Right renal pelvis (tissue), 4 donors: ENCODE measurements around the gene DOCK9. TPM values are rescaled to one million over a fixed set of nuclear protein-coding genes. Genes with fewer than 3 reads are reported as not detected.

Experiments
- DNase-seq, 4 donors: peaks; one replicate each; pipeline ENCODE4 v3.0.0-alpha.2; 2013; ENCODE audit warnings: low read depth in 4 of 4, low spot score in 3 of 4, missing footprints in 1 of 4
- polyA plus RNA-seq, 4 donors: library from polyadenylated mRNA; unstranded; fragments of 120-200 nt; gene quantifications; one replicate each; pipeline ENCODE4 v1.2.1, GENCODE V29; 2013; ENCODE audit not compliant: insufficient read length in 4 of 4

Gene DOCK9
- polyA plus RNA-seq, 4 donors, result 55.2 to 70.2 (median 66.7) TPM

GRCh38 chr13:98781470-98781869, 196.4 kb downstream of the DOCK9 start:
- DNase-seq, result no peak

GRCh38 chr13:98781045-98781444, 196.8 kb downstream of the DOCK9 start:
- DNase-seq, result no peak

- DNase-seq, result no peak
Observed at GRCh38 chr13:98780451-98780850, 197.4 kb downstream of the DOCK9 start.

DNA sequence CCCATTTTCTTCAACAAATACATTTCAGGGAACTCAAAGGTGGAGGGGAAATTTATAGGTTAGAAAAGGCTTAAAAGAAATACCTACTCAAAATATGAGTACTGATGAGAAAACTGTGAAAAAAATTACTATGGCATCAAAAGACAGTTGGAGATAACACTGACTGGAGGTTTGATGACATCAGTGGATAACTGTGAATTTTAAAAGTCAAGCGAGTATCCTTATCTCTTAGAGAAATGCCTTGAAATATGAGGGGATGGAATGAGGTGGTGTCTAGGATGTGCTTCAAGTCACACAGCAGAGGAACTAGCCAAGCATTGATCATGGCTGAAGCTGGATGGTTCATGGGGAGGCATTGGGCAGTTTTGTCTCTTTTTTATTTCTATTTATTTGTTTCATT, 198.2 kb downstream of the DOCK9 start:
- no peak for DNase-seq

DNA sequence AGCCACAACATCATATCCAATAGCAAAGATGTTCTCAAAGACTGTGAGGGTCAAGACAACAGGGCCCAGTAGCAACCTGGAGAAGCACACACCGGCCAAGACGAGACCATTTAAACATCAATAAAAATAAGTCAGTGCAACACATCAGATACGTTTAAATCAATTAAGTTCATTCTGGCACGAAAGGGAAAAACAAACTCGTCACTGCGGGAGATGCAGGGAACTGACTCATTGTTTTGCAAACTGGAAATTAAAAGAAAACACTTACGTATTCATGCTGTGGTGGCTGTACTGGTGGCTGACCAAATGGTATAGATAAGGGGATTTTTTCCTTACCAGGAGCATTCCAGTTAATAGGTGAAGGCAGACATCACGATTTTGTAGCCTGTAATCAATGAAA, 199.1 kb downstream of the DOCK9 start:
- no peak for DNase-seq

DNA sequence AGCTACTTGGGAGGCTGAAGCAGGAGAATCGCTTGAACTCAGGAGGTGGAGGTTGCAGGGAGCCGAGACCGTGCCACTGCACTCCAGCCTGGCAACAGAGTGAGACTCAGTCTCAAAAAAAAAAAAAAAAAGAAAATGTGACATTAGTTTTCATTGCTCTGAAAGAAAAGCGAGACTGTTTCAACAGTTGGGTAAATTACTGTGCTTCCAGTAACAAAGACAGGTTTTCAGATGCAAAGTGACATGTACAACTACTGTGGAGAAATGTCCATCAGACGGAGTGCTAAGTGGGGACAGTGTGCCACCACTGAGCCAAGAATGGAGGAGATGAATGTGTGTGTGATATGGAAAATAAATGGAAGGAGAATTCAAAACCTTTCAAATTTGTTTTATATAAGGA, 201.2 kb downstream of the DOCK9 start:
- no peak for DNase-seq

GRCh38 chr13:98775844-98776598, 201.8 kb downstream of the DOCK9 start:
- no peak for DNase-seq

DNA sequence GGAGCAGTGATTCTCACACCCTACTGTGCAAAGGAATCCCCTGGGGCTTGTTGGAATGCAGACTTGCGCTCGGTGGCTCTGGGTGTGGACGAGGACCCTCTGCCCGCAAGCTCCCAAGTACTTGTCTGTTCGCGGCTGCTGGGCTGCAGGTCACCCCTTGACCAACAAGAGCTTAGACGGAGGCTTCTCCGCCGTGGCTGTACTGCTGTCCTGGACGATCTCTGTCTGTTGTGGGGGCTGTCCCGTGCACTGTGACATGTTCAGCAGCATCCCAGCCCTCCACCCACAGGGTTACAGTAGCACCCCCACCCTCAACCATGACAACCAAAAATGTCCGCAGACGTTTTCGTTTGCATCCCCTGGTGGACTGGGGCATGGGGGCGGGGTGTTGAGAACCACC, 202.5 kb downstream of the DOCK9 start:
- no peak for DNase-seq

- DNase-seq, result no peak
Observed at GRCh38 chr13:98774776-98775175, 203.1 kb downstream of the DOCK9 start.

- no peak for DNase-seq
Observed at GRCh38 chr13:98773921-98774320, 203.9 kb downstream of the DOCK9 start.

DNA sequence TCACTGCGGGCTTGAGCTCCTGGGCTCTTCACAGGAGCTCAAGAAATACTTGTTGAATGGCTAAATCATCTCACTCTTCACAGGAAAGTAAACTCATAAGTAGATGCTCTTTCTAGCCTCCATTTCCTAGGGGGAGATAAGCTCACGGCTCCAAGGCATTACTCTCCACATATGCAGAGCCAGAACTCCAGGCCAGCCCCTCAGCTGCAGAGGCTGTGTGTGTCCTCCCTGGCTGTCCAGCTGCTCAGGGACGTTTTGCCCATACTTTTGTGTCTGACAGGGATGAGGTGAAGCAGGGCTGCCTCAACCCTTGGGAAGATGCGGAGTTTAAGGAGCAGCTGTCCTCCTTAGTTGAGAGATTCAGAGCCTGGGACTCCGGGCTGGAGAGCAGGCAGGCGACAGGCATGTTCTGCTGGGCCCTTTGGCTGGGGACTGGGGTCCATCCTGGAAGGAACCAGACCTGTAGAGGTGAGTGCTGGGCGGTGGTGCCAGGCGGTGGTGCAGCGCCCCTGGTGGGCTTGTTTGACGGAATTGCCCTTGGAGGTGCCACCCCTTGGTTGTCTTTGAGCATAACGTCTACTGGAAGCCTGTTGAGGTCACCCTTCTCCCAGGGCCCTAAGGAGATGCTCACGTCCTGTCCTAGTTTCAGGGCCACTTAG, 204.9 kb downstream of the DOCK9 start:
- no peak for DNase-seq

GRCh38 chr13:98771838-98772611, 205.8 kb downstream of the DOCK9 start:
- no peak for DNase-seq

DNA sequence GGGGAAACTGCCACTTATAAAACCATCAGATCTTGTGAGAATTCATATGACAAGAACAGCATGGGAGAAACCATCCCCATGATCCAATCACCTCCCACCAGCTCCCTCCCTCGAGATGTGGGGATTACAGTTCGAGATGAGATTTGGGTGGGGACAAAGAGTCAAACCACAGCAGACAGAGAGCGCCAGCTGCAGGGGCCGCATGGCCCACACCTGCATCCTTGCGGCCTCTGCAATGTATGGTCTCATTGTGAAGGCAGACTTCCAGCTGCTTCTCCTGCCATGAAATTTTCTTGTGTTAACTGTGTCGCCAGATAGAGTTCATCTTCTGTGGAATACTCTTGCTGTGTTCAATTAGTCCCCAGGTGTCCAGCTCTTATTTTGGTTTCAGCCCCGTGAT, 208.1 kb downstream of the DOCK9 start:
- no peak for DNase-seq

DNA sequence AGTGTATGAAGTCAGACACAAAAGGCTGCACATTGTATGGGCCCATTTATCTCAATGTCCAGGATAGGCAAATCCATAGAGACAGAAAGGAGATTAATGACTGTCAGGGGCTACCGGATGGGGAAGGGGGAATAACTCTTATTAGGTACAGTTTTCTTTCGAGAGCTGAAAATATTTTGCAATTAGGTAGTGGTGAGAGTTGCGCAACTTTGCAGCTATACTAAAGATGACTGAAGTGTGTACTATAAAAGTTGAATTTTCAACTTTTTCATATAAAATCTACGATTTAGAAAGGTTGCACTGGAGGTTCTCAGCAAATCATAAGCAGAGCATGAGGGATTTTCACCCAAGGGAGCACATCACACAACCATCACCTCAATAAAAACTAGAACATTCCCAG, 209.3 kb downstream of the DOCK9 start:
- DNase-seq, result no peak

DNA sequence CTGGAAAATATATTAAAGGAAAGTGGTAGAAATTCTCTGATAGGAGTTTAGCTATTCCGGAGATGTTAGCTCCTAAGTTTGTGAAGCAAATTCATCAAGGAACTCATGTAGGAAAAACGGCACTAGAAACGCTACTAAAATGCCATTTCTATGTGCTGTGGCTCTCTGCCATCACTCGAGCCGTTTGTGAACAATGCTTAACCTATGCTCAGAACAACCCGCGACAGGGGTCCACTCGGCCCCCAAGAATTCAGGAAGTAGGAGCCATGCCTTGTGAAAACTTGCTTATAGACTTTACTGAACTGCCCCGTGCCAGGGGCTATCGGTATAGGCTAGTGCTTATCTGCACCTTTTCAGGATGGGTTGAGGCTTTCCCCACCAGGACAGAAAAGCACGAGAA, 211.2 kb downstream of the DOCK9 start:
- no peak for DNase-seq

GRCh38 chr13:98765996-98766519, 211.8 kb downstream of the DOCK9 start:
- no peak for DNase-seq

- DNase-seq, result no peak
Observed at GRCh38 chr13:98761986-98762616, 215.8 kb downstream of the DOCK9 start.

DNA sequence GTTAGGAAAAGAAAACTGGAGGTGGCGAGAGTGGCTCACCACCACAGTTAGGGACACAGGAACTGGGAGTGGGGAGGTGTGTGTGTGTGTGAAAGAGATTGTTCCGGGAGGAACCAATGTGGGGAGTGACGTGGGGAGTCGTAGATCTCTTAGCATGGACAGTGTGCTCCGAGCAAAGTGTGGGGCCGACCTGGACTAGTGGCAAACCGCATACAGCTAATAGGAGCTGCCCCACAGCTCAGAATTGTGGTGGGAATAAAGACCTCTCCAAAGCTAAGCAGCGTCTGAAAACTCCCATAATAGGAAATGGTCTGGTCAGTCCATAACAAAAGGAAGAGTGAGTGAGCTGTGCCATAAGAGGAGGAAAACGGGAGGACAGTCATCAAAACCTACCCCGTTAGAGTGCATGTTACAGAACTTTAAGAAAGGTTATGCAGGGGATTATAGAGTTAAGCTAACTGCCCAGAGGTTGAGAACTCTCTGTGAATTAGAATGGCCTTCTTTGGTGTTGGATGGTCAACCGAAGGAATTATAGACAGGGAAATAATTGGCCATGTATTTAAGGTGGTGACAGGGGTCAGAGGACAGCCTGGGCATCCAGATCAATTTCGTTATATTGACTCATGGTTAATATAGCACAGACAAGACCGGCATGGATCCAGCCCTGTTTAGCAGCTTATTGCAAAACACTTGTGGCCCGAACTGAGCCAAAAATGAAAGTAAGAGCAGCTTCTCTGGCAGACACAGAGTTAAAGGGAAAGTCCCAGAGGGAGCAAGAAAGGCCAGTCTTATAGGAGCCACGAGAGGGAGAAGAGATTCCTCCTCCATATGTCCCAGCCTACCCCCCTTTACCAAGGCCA, 216.5 kb downstream of the DOCK9 start:
- DNase-seq, result no peak

GRCh38 chr13:98755729-98756128, 222.1 kb downstream of the DOCK9 start:
- DNase-seq, result no peak

GRCh38 chr13:98755116-98755515, 222.7 kb downstream of the DOCK9 start:
- DNase-seq, result no peak
